ENCODE data around the gene AEBP1. TPM values are rescaled to one million over a fixed set of nuclear protein-coding genes. Genes with fewer than 3 reads are reported as not detected.
A peak's percentile ranks its signal among the peaks of the same experiment; 100 is the strongest.

Gene AEBP1
- total and polyA plus RNA-seq, 2 experiments from 2014 or later, result 94.1 to 96.0 TPM

- no peaks in the 10 kb centered on the region for H3K4me1 ChIP-seq (ENCODE audit: low read depth)
- H3K27me3 ChIP-seq, result no peaks in the 10 kb centered on the region
- TF ChIP-seq CTCF (IDR thresholded peaks at IDR 0.05; ENCODE audit: low read depth, low read length), result no peak
- H3K36me3 ChIP-seq, result no peaks in the 10 kb centered on the region
- no peak overlapping the region for H3K4me3 ChIP-seq
- peak in 1 of 2 donors; percentile 83 for DNase-seq (ENCODE audit: low read depth in 1 of 2, low spot score in 1 of 2)
- no peaks in the 10 kb centered on the region for H3K9me3 ChIP-seq (ENCODE audit: low read depth)
- no peak overlapping the region for H3K27ac ChIP-seq
Observed at GRCh38 chr7:44163591-44163990, 59.4 kb downstream of the AEBP1 start.

Other genes with a start within 250 kb of the AEBP1 start
- gene MRPS24, start 234.8 kb upstream of the AEBP1 start, total RNA-seq, result 160 and 172 TPM in 2 replicates
- 183 and 198 TPM in 2 replicates for gene MRPS24, start 234.8 kb upstream of the AEBP1 start, polyA plus RNA-seq
- 30.9 and 40.2 TPM in 2 replicates for gene URGCP, start 197.7 kb upstream of the AEBP1 start, total RNA-seq
- 28.3 and 42.7 TPM in 2 replicates for gene URGCP, start 197.7 kb upstream of the AEBP1 start, polyA plus RNA-seq
- 12.7 and 27.3 TPM in 2 replicates for gene UBE2D4, start 177.9 kb upstream of the AEBP1 start, total RNA-seq
- 16.6 and 22.5 TPM in 2 replicates for gene UBE2D4, start 177.9 kb upstream of the AEBP1 start, polyA plus RNA-seq
- not detected in 2 replicates for gene SPDYE1, start 106.4 kb upstream of the AEBP1 start, total RNA-seq
- 1.6 and 1.7 TPM in 2 replicates for gene SPDYE1, start 106.4 kb upstream of the AEBP1 start, polyA plus RNA-seq
- 130 TPM in 2 replicates for gene DBNL, start 59.6 kb upstream of the AEBP1 start, total RNA-seq
- gene DBNL, start 59.6 kb upstream of the AEBP1 start, polyA plus RNA-seq, result 69.3 and 129 TPM in 2 replicates
- 129 and 148 TPM in 2 replicates for gene PGAM2, start 38.8 kb upstream of the AEBP1 start, total RNA-seq
- 165 and 213 TPM in 2 replicates for gene PGAM2, start 38.8 kb upstream of the AEBP1 start, polyA plus RNA-seq
- 52.5 and 95.9 TPM in 2 replicates for gene POLM, start 21.8 kb upstream of the AEBP1 start, total RNA-seq
- 25.1 and 26.7 TPM in 2 replicates for gene POLM, start 21.8 kb upstream of the AEBP1 start, polyA plus RNA-seq
- gene POLD2, start 19.2 kb downstream of the AEBP1 start, total RNA-seq, result 123 and 133 TPM in 2 replicates
- 194 and 198 TPM in 2 replicates for gene POLD2, start 19.2 kb downstream of the AEBP1 start, polyA plus RNA-seq
- 9,288 and 26,089 TPM in 2 replicates for gene MYL7, start 37.0 kb downstream of the AEBP1 start, total RNA-seq
- 8,361 and 20,231 TPM in 2 replicates for gene MYL7, start 37.0 kb downstream of the AEBP1 start, polyA plus RNA-seq
- 19.1 and 46.4 TPM in 2 replicates for gene GCK, start 85.1 kb downstream of the AEBP1 start, total RNA-seq
- 26.7 and 62.9 TPM in 2 replicates for gene GCK, start 85.1 kb downstream of the AEBP1 start, polyA plus RNA-seq
- gene YKT6, start 96.6 kb downstream of the AEBP1 start, total RNA-seq, result 59.8 and 92.9 TPM in 2 replicates
- gene YKT6, start 96.6 kb downstream of the AEBP1 start, polyA plus RNA-seq, result 76.2 and 105 TPM in 2 replicates
- 7.7 and 8.4 TPM in 2 replicates for gene CAMK2B, start 221.2 kb downstream of the AEBP1 start, total RNA-seq
- 17.7 and 19.3 TPM in 2 replicates for gene CAMK2B, start 221.2 kb downstream of the AEBP1 start, polyA plus RNA-seq